B cell (primary cell): ENCODE measurements around the gene TMEM164. TPM values are rescaled to one million over a fixed set of nuclear protein-coding genes. Genes with fewer than 3 reads are reported as not detected.

ENCODE experiments used
- ATAC-seq: fragments of 200-7000 bp; cut with Tn5 transposase; one replicate; pipeline ENCODE4 v1.10.0; 2021; ENCODE audit warnings: low read depth, mild to moderate bottlenecking, moderate number of reproducible peaks, moderate library complexity
- CTCF ChIA-PET: fragments of 350-600 bp; sonication (Branson Sonifier 250); formaldehyde crosslinking; loops from one replicate; lab custom pipeline; 2021; ENCODE audit warnings: antibody characterized with exemption, inconsistent platforms; lab: Charles Lee
- POLR2A ChIA-PET: fragments of 350-600 bp; sonication (Branson Sonifier 250); formaldehyde crosslinking; loops from one replicate; lab custom pipeline; 2021; ENCODE audit warnings: antibody characterized with exemption; lab: Charles Lee
- DNase-seq: peaks from one replicate; pipeline ENCODE4 v3.0.0; 2013
- H2AFZ ChIP-seq: 2 replicates; pipeline ENCODE4 v1.6.1; 2012; ENCODE audit warnings: mild to moderate bottlenecking, low read depth, low read length; ENCODE audit not compliant: insufficient read depth, poor library complexity, severe bottlenecking
- H3K27ac ChIP-seq, 2 donors: 1 replicate in 1 of 2; 2 replicates in 1 of 2; pipeline ENCODE4 v1.5.1; 2012 to 2013; ENCODE audit warnings: low read length in 2 of 2, mild to moderate bottlenecking in 2 of 2, moderate library complexity in 1 of 2
- H3K27me3 ChIP-seq, 4 experiments: fragments of 200-600 bp in 1 of 4; sonication (generic) in 1 of 4; replicated peaks in 1 of 4; 1 replicate in 2 of 4; 2 replicates in 2 of 4; pipeline versions ENCODE4 v1.6.1 to v1.7.0; 2013 to 2016; ENCODE audit warnings: low read length in 3 of 4, mild to moderate bottlenecking in 2 of 4, mixed read lengths in 1 of 4, moderate library complexity in 1 of 4; ENCODE audit not compliant: insufficient read depth in 4 of 4, control insufficient read depth in 3 of 4; ENCODE audit errors: control extremely low read depth in 1 of 4
- H3K36me3 ChIP-seq, 2 experiments: replicated peaks in 1 of 2; 1 replicate in 1 of 2; 2 replicates in 1 of 2; pipeline versions ENCODE4 v1.6.1 to v1.7.1; 2013; ENCODE audit warnings: low read length in 1 of 2; ENCODE audit not compliant: insufficient read depth in 2 of 2, control insufficient read depth in 1 of 2; ENCODE audit errors: control extremely low read depth in 1 of 2, extremely low read depth in 1 of 2
- H3K4me1 ChIP-seq, 2 donors: fragments of 200-600 bp in 1 of 2; sonication (generic) in 1 of 2; 1 replicate in 1 of 2; 2 replicates in 1 of 2; pipeline versions ENCODE4 v1.5.1 to v1.6.1; 2013 to 2017; ENCODE audit warnings: low read length in 2 of 2; ENCODE audit not compliant: control insufficient read depth in 2 of 2, insufficient read depth in 2 of 2
- H3K4me2 ChIP-seq: replicated peaks from 2 replicates; pipeline ENCODE3; 2012; ENCODE audit warnings: mild to moderate bottlenecking, low read depth, low read length; ENCODE audit not compliant: poor library complexity, severe bottlenecking
- H3K4me3 ChIP-seq, 5 experiments: fragments of 200-600 bp in 1 of 5; sonication (generic) in 1 of 5; 1 replicate in 3 of 5; 2 replicates in 2 of 5; pipeline versions ENCODE4 v1.5.1 to v1.7.0; 2011 to 2016; ENCODE audit warnings: low read length in 4 of 5, mild to moderate bottlenecking in 4 of 5, low read depth in 2 of 5, control low read depth in 1 of 5, moderate library complexity in 1 of 5; ENCODE audit not compliant: insufficient read depth in 1 of 5; ENCODE audit errors: control extremely low read depth in 1 of 5, extremely low read depth in 1 of 5
- H3K79me2 ChIP-seq: fragments of 200-600 bp; sonication (generic); one replicate; pipeline ENCODE4 v1.6.0; 2016; ENCODE audit warnings: low read length; ENCODE audit not compliant: control insufficient read depth, insufficient read depth
- H3K9ac ChIP-seq: fragments of 200-600 bp; sonication (generic); 2 replicates; pipeline ENCODE4 v1.6.1; 2017; ENCODE audit warnings: mild to moderate bottlenecking, low read length, moderate library complexity
- H3K9me3 ChIP-seq, 3 donors: one replicate each; pipeline versions ENCODE4 v1.6.1 to v1.7.1; 2013; ENCODE audit warnings: low read length in 2 of 3; ENCODE audit not compliant: control insufficient read depth in 2 of 3, insufficient read depth in 1 of 3; ENCODE audit errors: control extremely low read depth in 1 of 3
- H4K20me1 ChIP-seq: 2 replicates; pipeline ENCODE4 v1.6.0; 2012; ENCODE audit warnings: mild to moderate bottlenecking, low read length; ENCODE audit not compliant: insufficient read depth, control insufficient read depth, poor library complexity, severe bottlenecking
- H3K27ac Mint-ChIP-seq: one replicate; pipeline ENCODE4 v1.8.0; 2021; ENCODE audit warnings: mixed read lengths
- H3K27me3 Mint-ChIP-seq: one replicate; pipeline ENCODE4 v1.8.0; 2021; ENCODE audit warnings: mixed read lengths
- H3K4me1 Mint-ChIP-seq: one replicate; pipeline ENCODE4 v1.8.0; 2021; ENCODE audit warnings: mixed read lengths
- H3K4me3 Mint-ChIP-seq: one replicate; pipeline ENCODE4 v1.8.0; 2021; ENCODE audit warnings: mixed read lengths
- H3K9me3 Mint-ChIP-seq: one replicate; pipeline ENCODE4 v1.8.0; 2022; ENCODE audit warnings: mixed read lengths; ENCODE audit not compliant: insufficient read depth
- CTCF ChIP-seq: fragments of 200-600 bp; IDR thresholded peaks from one replicate; pipeline ENCODE4 v1.8.0; 2022; ENCODE audit warnings: antibody characterized with exemption, mild to moderate bottlenecking
- EZH2 ChIP-seq: IDR thresholded peaks from 2 replicates; pipeline ENCODE4 v1.6.1; 2012; ENCODE audit warnings: borderline replicate concordance, low read depth, mild to moderate bottlenecking, moderate library complexity, low read length; ENCODE audit not compliant: insufficient read depth, poor library complexity, severe bottlenecking
- WGBS: methylation state at CpG from one replicate; pipeline ENCODE4 v1.1.5; 2013; ENCODE audit warnings: missing lambda C conversion rate; ENCODE audit not compliant: insufficient coverage; 5-methylcytosine and 5-hydroxymethylcytosine counted together
- intact Hi-C: fragments of 100-400 bp; cut with micrococcal nuclease; formaldehyde crosslinking; loops from one replicate; pipeline ENCODE4 v1.10.0; 2022
- polyA plus RNA-seq: library from polyadenylated mRNA; depleted of rRNA; stranded (reverse); fragments of >200 nt; gene quantifications from 2 replicates; pipeline ENCODE4 v1.2.3, GENCODE V29; 2012
- total RNA-seq, 2 donors: library from RNA; stranded (reverse); fragments of 120-200 nt in 1 of 2; gene quantifications; 1 replicate in 1 of 2; 2 replicates in 1 of 2; pipeline versions ENCODE4 v1.2.3 to v1.2.4, GENCODE V29; 2013 to 2022

Gene TMEM164
- total and polyA plus RNA-seq, 2 donors (not counting 1 experiment from before 2014, with no cell fraction given): 9.4 to 26.6 TPM

GRCh38 chrX:110037178-110037577 is 34.3 kb downstream of the TMEM164 start:
- peaks cover 2 to 4% of the 10 kb centered on the region in 2 donors for H3K4me1 ChIP-seq
- DNase-seq (no peak), ATAC-seq (no peak)
- Mint-ChIP-seq H3K27me3 (no peaks in the 10 kb centered on the region), H3K9me3 (no peaks in the 10 kb centered on the region), H3K4me3 (no peak overlapping the region), H3K4me1 (peaks cover 14% of the 10 kb centered on the region), H3K27ac (no peak overlapping the region)
- 100% methylated on average over 1 of the region's 2 CpGs for WGBS
- H3K9ac ChIP-seq: no peak overlapping the region
- H3K4me3 ChIP-seq: no peak overlapping the region
- no peak overlapping the region for H2AFZ ChIP-seq
- H3K36me3 ChIP-seq: no peaks in the 10 kb centered on the region
- ChIA-PET CTCF (no interaction called here), POLR2A (no interaction called here)
- no peak overlapping the region for H3K4me2 ChIP-seq
- H3K9me3 ChIP-seq: no peaks in the 10 kb centered on the region
- no peaks in the 10 kb centered on the region for H4K20me1 ChIP-seq
- no peak overlapping the region for H3K27ac ChIP-seq
- H3K79me2 ChIP-seq: peaks cover 3% of the 10 kb centered on the region
- TF ChIP-seq EZH2 (no peak), CTCF (no peak)
- intact Hi-C loops: no loop called here
- H3K27me3 ChIP-seq: no peaks in the 10 kb centered on the region

- no peaks in the 10 kb centered on the region for H3K27me3 ChIP-seq
- Mint-ChIP-seq H3K27ac (no peak overlapping the region), H3K27me3 (no peaks in the 10 kb centered on the region), H3K4me3 (no peak overlapping the region), H3K4me1 (peaks cover 29% of the 10 kb centered on the region), H3K9me3 (no peaks in the 10 kb centered on the region)
- ChIA-PET POLR2A (no interaction called here), CTCF (no interaction called here)
- H3K4me1 ChIP-seq: peaks cover 2 to 9% of the 10 kb centered on the region in 2 donors
- intact Hi-C loops: no loop called here
- TF ChIP-seq EZH2 (no peak), CTCF (no peak)
- ATAC-seq (no peak), DNase-seq (no peak)
- no peaks in the 10 kb centered on the region for H3K9me3 ChIP-seq
- no peaks in the 10 kb centered on the region for H3K36me3 ChIP-seq
- no peak overlapping the region for H3K4me2 ChIP-seq
- no peak overlapping the region for H3K27ac ChIP-seq
- no peak overlapping the region for H3K4me3 ChIP-seq
- H3K9ac ChIP-seq: no peak overlapping the region
- H3K79me2 ChIP-seq: peaks cover 3% of the 10 kb centered on the region
- no peaks in the 10 kb centered on the region for H4K20me1 ChIP-seq
- no peak overlapping the region for H2AFZ ChIP-seq
These were observed 36.0 kb downstream of the TMEM164 start for GRCh38 chrX:110038900-110039299.
